A549 (cell line): ENCODE measurements around the gene UGT3A1.

Experiments used
- CBX2 ChIP-seq: fragments of 200-600 bp; sonication (generic); IDR thresholded peaks from 2 replicates; pipeline ENCODE4 v1.6.1; 2016; ENCODE audit warnings: low read depth, mild to moderate bottlenecking, borderline replicate concordance
- CHD2 ChIP-seq: fragments of 150-350 bp; IDR thresholded peaks from 2 replicates; pipeline ENCODE4 v1.6.1; 2014; ENCODE audit warnings: low read length; ENCODE audit not compliant: partially characterized antibody
- CHD4 ChIP-seq: fragments of 200-600 bp; sonication (generic); IDR thresholded peaks from 2 replicates; pipeline ENCODE4 v1.6.1; 2016; ENCODE audit warnings: antibody characterized with exemption, mild to moderate bottlenecking, borderline replicate concordance
- EP300 ChIP-seq, 2 experiments: fragments of >200 bp; sonication (Bioruptor Twin); formaldehyde crosslinking; IDR thresholded peaks; 2 replicates in 1 of 2; 3 replicates in 1 of 2; pipeline ENCODE4 v1.6.1; 2016 to 2017
- RAD21 ChIP-seq, 2 experiments: fragments of >200 bp in 1 of 2; sonication (Bioruptor Twin) in 1 of 2; formaldehyde crosslinking in 1 of 2; IDR thresholded peaks in 1 of 2; conservative IDR thresholded peaks in 1 of 2; 2 replicates in 1 of 2; 3 replicates in 1 of 2; pipeline ENCODE4 v1.6.1; 2012 to 2018; ENCODE audit warnings: inconsistent platforms in 1 of 2
- RFX5 ChIP-seq: fragments of 450-650 bp; IDR thresholded peaks from 2 replicates; pipeline ENCODE4 v1.7.1; 2014; ENCODE audit warnings: antibody characterized with exemption, mild to moderate bottlenecking, moderate library complexity
- TF ChIP-seq, protein P1 (sequence below): fragments of >200 bp; sonication (Bioruptor Twin); formaldehyde crosslinking; IDR thresholded peaks from 3 replicates; pipeline ENCODE4 v1.5.1; 2016

DNA sequence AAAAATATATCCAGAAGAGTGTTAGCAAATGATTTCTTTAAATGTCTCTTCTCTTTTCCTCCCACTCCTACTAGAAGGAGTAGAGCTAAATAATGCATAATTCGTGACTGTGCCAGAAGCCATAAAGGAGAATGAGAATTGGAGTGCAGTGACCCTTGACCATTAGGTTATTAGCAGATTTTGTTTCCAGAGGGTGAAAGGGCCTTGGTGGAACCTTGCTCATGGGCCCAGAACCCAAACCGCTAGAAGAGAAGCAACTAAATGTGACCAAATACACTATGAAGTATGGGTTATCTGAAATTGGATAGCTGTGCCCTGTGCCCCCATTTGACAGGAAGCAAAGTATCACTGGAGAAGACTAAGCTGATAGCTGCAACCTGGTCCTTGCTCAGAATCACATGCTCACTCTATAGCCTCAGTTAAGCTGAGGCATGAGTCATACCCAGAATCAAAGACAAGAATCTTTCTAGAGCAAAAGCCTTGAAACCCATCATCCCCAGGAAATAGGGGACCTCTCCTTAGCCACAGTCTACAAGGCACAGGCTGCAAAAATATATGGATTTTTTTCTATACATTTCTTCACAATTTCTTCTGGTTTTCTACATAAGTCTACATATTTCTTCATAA is 89.0 kb downstream of the UGT3A1 start:
- TF ChIP-seq CHD2 (no peak), EP300 (IDR thresholded peaks at IDR 0.05) (no peak), CHD4 (no peak), CBX2 (no peak), RAD21 (conservative IDR thresholded peaks at IDR 0.05 in 1 of 2, IDR thresholded peaks at IDR 0.05 in 1 of 2) (no peak), RFX5 (no peak)
- TF ChIP-seq, protein P1, sequence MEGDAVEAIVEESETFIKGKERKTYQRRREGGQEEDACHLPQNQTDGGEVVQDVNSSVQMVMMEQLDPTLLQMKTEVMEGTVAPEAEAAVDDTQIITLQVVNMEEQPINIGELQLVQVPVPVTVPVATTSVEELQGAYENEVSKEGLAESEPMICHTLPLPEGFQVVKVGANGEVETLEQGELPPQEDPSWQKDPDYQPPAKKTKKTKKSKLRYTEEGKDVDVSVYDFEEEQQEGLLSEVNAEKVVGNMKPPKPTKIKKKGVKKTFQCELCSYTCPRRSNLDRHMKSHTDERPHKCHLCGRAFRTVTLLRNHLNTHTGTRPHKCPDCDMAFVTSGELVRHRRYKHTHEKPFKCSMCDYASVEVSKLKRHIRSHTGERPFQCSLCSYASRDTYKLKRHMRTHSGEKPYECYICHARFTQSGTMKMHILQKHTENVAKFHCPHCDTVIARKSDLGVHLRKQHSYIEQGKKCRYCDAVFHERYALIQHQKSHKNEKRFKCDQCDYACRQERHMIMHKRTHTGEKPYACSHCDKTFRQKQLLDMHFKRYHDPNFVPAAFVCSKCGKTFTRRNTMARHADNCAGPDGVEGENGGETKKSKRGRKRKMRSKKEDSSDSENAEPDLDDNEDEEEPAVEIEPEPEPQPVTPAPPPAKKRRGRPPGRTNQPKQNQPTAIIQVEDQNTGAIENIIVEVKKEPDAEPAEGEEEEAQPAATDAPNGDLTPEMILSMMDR, result no peak
